RWPE2 (cell line): ENCODE data around the gene ENHO.

Experiments used
- ATAC-seq: fragments of 200-7000 bp; cut with Tn5 transposase; 3 replicates; pipeline ENCODE4 v1.9.1; 2021; ENCODE audit warnings: low read depth
- DNase-seq: peaks from one replicate; pipeline ENCODE4 v3.0.0-alpha.2; 2020; ENCODE audit warnings: low spot score
- H3K27ac ChIP-seq: fragments of 450-650 bp; 2 replicates; pipeline ENCODE4 v1.5.1; 2017; ENCODE audit warnings: mild to moderate bottlenecking; ENCODE audit not compliant: poor library complexity, severe bottlenecking
- H3K27me3 ChIP-seq: fragments of 250-450 bp; sonication (Bioruptor Pico); 2 replicates; pipeline ENCODE4 v1.5.1; 2021; ENCODE audit warnings: mild to moderate bottlenecking, moderate library complexity; ENCODE audit not compliant: insufficient read depth, poor library complexity, severe bottlenecking
- H3K36me3 ChIP-seq: fragments of 250-450 bp; sonication (Bioruptor Pico); 2 replicates; pipeline ENCODE4 v1.5.1; 2020; ENCODE audit warnings: low read depth, mild to moderate bottlenecking, moderate library complexity
- H3K4me1 ChIP-seq: fragments of 250-450 bp; sonication (Bioruptor Pico); 2 replicates; pipeline ENCODE4 v1.5.1; 2021; ENCODE audit warnings: mild to moderate bottlenecking, moderate library complexity; ENCODE audit not compliant: insufficient read depth, poor library complexity, severe bottlenecking
- H3K4me3 ChIP-seq: fragments of 250-450 bp; sonication (Bioruptor Pico); 2 replicates; pipeline ENCODE4 v1.5.1; 2021; ENCODE audit warnings: mild to moderate bottlenecking, moderate library complexity; ENCODE audit not compliant: severe bottlenecking
- H3K9me3 ChIP-seq: fragments of 250-450 bp; sonication (Bioruptor Pico); 2 replicates; pipeline ENCODE4 v1.5.1; 2021; ENCODE audit warnings: mild to moderate bottlenecking, moderate library complexity; ENCODE audit not compliant: severe bottlenecking
- CTCF ChIP-seq: fragments of 450-650 bp; IDR thresholded peaks from one replicate; pipeline ENCODE4 v1.5.1; 2017; ENCODE audit warnings: mild to moderate bottlenecking, moderate library complexity; ENCODE audit not compliant: poor library complexity, severe bottlenecking

The ENHO gene

GRCh38 chr9:34524349-34524748 is 1.6 kb upstream of the ENHO start:
- DNase-seq, result no peak
- no peak for ATAC-seq
- Histone ChIP-seq H3K36me3 (no peaks in the 10 kb centered on the region), H3K4me3 (no peak overlapping the region), H3K27ac (no peak overlapping the region), H3K9me3 (no peaks in the 10 kb centered on the region), H3K27me3 (no peaks in the 10 kb centered on the region), H3K4me1 (no peaks in the 10 kb centered on the region)
- TF ChIP-seq CTCF, result no peak

GRCh38 chr9:34522091-34522887 is 501 bp downstream of the ENHO start:
- H3K27ac ChIP-seq, result no peak overlapping the region
- no peaks in the 10 kb centered on the region for H3K27me3 ChIP-seq
- H3K9me3 ChIP-seq, result no peaks in the 10 kb centered on the region
- ATAC-seq, result no peak
- H3K36me3 ChIP-seq, result no peaks in the 10 kb centered on the region
- DNase-seq, result peak; percentile 53
- TF ChIP-seq CTCF, result no peak
- peak overlapping the region; percentile 29 for H3K4me3 ChIP-seq
- H3K4me1 ChIP-seq, result no peaks in the 10 kb centered on the region

GRCh38 chr9:34521406-34522045 is 1.3 kb downstream of the ENHO start:
- TF ChIP-seq CTCF, result no peak
- ATAC-seq, result no peak
- no peaks in the 10 kb centered on the region for H3K4me1 ChIP-seq

GRCh38 chr9:34520505-34521385 is 2.0 kb downstream of the ENHO start:
- H3K36me3 ChIP-seq, result no peaks in the 10 kb centered on the region
- TF ChIP-seq CTCF, result no peak
- H3K27ac ChIP-seq, result no peak overlapping the region
- ATAC-seq (no peak), DNase-seq (peak; percentile 38)
- no peaks in the 10 kb centered on the region for H3K27me3 ChIP-seq
- no peaks in the 10 kb centered on the region for H3K4me1 ChIP-seq
- no peak overlapping the region for H3K4me3 ChIP-seq
- H3K9me3 ChIP-seq, result no peaks in the 10 kb centered on the region

More at GRCh38 chr9:34521406-34522045, 1.3 kb downstream of the ENHO start:
- no peaks in the 10 kb centered on the region for H3K36me3 ChIP-seq
- DNase-seq, result peak; percentile 51
- H3K27ac ChIP-seq, result no peak overlapping the region
- no peak overlapping the region for H3K4me3 ChIP-seq
- H3K27me3 ChIP-seq, result no peaks in the 10 kb centered on the region
- H3K9me3 ChIP-seq, result no peaks in the 10 kb centered on the region
